ENCODE measurements around the gene CALD1. TPM values are rescaled to one million over a fixed set of nuclear protein-coding genes. Genes with fewer than 3 reads are reported as not detected.

The CALD1 gene
- total and polyA plus RNA-seq, 4 donors, result 48.0 to 226 (median 95.2) TPM

- Histone ChIP-seq H3K9ac (ENCODE audit: low read depth in 1 of 2, low read length in 2 of 2) (no peak overlapping the region), H3K4me3 (ENCODE audit: low read depth in 1 of 3, low read length in 3 of 3) (no peak overlapping the region), H3K36me3 (ENCODE audit: control insufficient read depth in 4 of 4, insufficient read depth in 3 of 4, low read depth in 1 of 4, low read length in 3 of 4) (peaks cover 4 to 55% (median 36%) of the 10 kb centered on the region in 4 donors), H3K4me1 (ENCODE audit: control insufficient read depth in 4 of 4, insufficient read depth in 4 of 4, low read length in 3 of 4) (peaks cover 0 to 3% (median 0%) of the 10 kb centered on the region in 4 donors), H3K27ac (ENCODE audit: low read depth in 1 of 2, low read length in 2 of 2) (no peak overlapping the region), H3K27me3 (ENCODE audit: control insufficient read depth in 4 of 4, insufficient read depth in 4 of 4, low read length in 3 of 4) (no peaks in the 10 kb centered on the region), H3K9me3 (ENCODE audit: control insufficient read depth in 4 of 4, low read length in 3 of 4) (no peaks in the 10 kb centered on the region)
- 90% methylated on average over 4 of the region's 4 CpGs for WGBS
- TF ChIP-seq REST (IDR thresholded peaks at IDR 0.05) (no peak), EGR1 (IDR thresholded peaks at IDR 0.05; ENCODE audit: low read depth in 2 of 2) (no peak), JUND (IDR thresholded peaks at IDR 0.05) (no peak), HNF4A (conservative IDR thresholded peaks at IDR 0.05) (no peak), ATF3 (IDR thresholded peaks at IDR 0.05) (no peak), HNF4G (IDR thresholded peaks at IDR 0.05) (no peak), TAF1 (conservative IDR thresholded peaks at IDR 0.05) (no peak), RAD21 (IDR thresholded peaks at IDR 0.05) (no peak), FOXA2 (IDR thresholded peaks at IDR 0.05) (no peak), SP1 (IDR thresholded peaks at IDR 0.05) (no peak), FOXA1 (IDR thresholded peaks at IDR 0.05) (no peak), MAX (IDR thresholded peaks at IDR 0.05) (no peak)
- DNase-seq (ENCODE audit: low spot score), result no peak
Observed at GRCh38 chr7:134948246-134948645, 168.8 kb downstream of the CALD1 start.

GRCh38 chr7:134948736-134949135 lies 169.3 kb downstream of the CALD1 start:
- no peak for TF ChIP-seq TAF1 (conservative IDR thresholded peaks at IDR 0.05)
- TF ChIP-seq HNF4A (conservative IDR thresholded peaks at IDR 0.05), result no peak
- no peak for TF ChIP-seq EGR1 (IDR thresholded peaks at IDR 0.05; ENCODE audit: low read depth in 2 of 2)
- no peak for TF ChIP-seq RAD21 (IDR thresholded peaks at IDR 0.05)
- TF ChIP-seq GABPA (IDR thresholded peaks at IDR 0.05 in 1 of 2, conservative IDR thresholded peaks at IDR 0.05 in 1 of 2), result no peak
- no peak for TF ChIP-seq HNF4G (IDR thresholded peaks at IDR 0.05)
- no peak for TF ChIP-seq FOXA2 (IDR thresholded peaks at IDR 0.05)
- TF ChIP-seq ZBTB33 (IDR thresholded peaks at IDR 0.05), result no peak
- peaks cover 0 to 2% (median 0%) of the 10 kb centered on the region in 4 donors for H3K4me1 ChIP-seq (ENCODE audit: control insufficient read depth in 4 of 4, insufficient read depth in 4 of 4, low read length in 3 of 4)
- no peaks in the 10 kb centered on the region for H3K27me3 ChIP-seq (ENCODE audit: control insufficient read depth in 4 of 4, insufficient read depth in 4 of 4, low read length in 3 of 4)
- H3K9ac ChIP-seq (ENCODE audit: low read depth in 1 of 2, low read length in 2 of 2), result no peak overlapping the region
- no peaks in the 10 kb centered on the region for H3K9me3 ChIP-seq (ENCODE audit: control insufficient read depth in 4 of 4, low read length in 3 of 4)
- no peak for DNase-seq (ENCODE audit: low spot score)
- H3K27ac ChIP-seq (ENCODE audit: low read depth in 1 of 2, low read length in 2 of 2), result no peak overlapping the region
- 91% methylated on average over 1 of the region's 1 CpG for WGBS
- no peak overlapping the region for H3K4me3 ChIP-seq (ENCODE audit: low read depth in 1 of 3, low read length in 3 of 3)
- H3K36me3 ChIP-seq (ENCODE audit: control insufficient read depth in 4 of 4, insufficient read depth in 3 of 4, low read depth in 1 of 4, low read length in 3 of 4), result peaks cover 4 to 55% (median 39%) of the 10 kb centered on the region in 4 donors
